Measurements from ENCODE around the gene SIK1.
"Not testable (repeated sequence)": the region's sequence is repeated elsewhere in the genome, so short reads cannot be mapped to it uniquely, and the experiment has no call there.

The SIK1 gene

DNA sequence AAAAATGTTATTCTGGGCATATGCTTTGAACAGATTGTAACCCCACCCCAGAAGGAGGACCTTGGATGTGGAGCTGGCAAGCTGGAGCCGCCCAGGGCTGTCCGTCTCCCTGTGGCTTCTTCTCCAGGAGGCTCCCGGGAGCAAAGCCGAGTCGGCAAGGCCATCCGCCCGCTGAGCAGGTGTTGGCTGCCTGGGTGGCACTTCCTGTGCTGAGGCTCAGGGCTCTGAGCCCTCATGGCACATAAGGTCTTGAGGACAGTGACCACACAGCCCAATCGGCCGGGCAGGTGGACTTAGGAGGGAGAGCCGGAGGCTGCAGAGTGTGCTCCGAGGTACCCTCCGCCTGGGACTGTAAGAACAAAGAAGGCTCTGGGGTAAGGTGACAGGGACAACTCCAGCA lies 28.8 kb upstream of the SIK1 start:
- H3K27me3 ChIP-seq (ENCODE audit: control insufficient read depth, insufficient read depth, low read length); H3K9ac ChIP-seq (ENCODE audit: low read length); H3K27ac ChIP-seq (ENCODE audit: low read depth, low read length); H3K36me3 ChIP-seq (ENCODE audit: control insufficient read depth, insufficient read depth, low read length); H3K9me3 ChIP-seq (ENCODE audit: control insufficient read depth, insufficient read depth, low read depth, low read length); H3K4me1 ChIP-seq (ENCODE audit: control insufficient read depth, insufficient read depth, low read length); H3K4me3 ChIP-seq (ENCODE audit: low read depth, low read length): not testable (repeated sequence)

DNA sequence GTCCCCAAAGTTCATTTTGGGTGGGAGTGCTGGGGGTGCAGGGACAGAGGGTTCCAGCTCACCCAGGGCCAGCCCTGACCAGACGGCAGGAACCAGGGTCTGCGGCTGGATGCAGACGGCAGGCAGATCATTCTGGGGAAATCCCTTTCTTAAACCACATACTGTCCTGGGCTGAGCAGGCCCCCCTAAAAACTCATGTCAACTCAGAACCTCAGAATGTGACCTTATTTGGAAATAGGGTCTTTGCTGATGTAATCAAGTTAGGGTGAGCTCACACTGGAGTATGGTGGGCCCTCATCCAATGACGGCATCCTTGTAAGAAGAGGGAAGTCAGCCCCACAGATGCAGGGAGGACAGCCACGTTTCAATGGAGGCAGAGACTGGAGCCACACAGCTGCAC lies 27.2 kb upstream of the SIK1 start:
- H3K36me3 ChIP-seq (ENCODE audit: control insufficient read depth, insufficient read depth, low read length); H3K4me1 ChIP-seq (ENCODE audit: control insufficient read depth, insufficient read depth, low read length); H3K27ac ChIP-seq (ENCODE audit: low read depth, low read length); H3K4me3 ChIP-seq (ENCODE audit: low read depth, low read length); H3K9ac ChIP-seq (ENCODE audit: low read length); H3K27me3 ChIP-seq (ENCODE audit: control insufficient read depth, insufficient read depth, low read length); H3K9me3 ChIP-seq (ENCODE audit: control insufficient read depth, insufficient read depth, low read depth, low read length): not testable (repeated sequence)

DNA sequence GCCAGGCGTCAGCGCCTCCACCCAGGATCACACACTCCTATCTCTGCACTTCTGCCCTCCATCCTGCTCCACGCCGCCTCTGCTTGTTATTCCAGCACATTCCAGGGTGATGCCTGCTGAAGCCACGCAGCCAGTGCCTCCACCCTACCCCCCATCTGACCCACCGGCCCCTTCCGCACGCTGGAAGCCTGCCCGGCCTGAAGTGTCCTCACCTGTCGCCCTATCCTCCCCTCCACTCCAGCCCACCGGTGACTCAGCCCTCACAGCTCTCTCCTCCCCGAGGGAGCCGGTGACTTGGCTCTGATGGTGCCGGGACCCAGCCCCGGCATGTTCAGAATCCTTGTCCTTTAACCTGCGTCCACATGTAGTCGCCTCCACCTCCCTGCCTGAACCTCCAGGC lies 24.9 kb upstream of the SIK1 start:
- not testable (repeated sequence) for H3K27ac ChIP-seq (ENCODE audit: low read depth, low read length); H3K9ac ChIP-seq (ENCODE audit: low read length); H3K4me3 ChIP-seq (ENCODE audit: low read depth, low read length); H3K27me3 ChIP-seq (ENCODE audit: control insufficient read depth, insufficient read depth, low read length); H3K9me3 ChIP-seq (ENCODE audit: control insufficient read depth, insufficient read depth, low read depth, low read length); H3K36me3 ChIP-seq (ENCODE audit: control insufficient read depth, insufficient read depth, low read length); H3K4me1 ChIP-seq (ENCODE audit: control insufficient read depth, insufficient read depth, low read length)

DNA sequence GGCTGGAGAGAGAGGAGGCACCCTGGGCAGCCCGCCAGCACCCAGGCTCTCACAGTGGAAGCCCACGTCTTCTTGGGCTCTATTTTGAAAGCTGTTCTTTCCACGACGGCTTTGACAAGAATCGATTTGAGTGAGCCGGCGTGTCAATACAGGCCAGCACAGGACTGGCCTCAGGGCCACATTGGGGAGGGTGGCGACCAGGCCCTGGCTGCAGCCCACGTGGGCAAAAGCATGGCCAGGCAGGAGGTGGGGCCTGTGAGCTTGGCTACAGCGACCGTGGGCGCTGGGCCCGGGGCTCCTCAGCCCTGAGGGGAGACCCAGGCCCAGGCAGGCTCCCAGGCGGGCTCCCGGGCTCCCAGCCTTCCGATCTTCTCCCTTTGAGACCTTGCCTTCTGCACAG lies 23.4 kb upstream of the SIK1 start:
- H3K4me1 ChIP-seq (ENCODE audit: control insufficient read depth, insufficient read depth, low read length); H3K27ac ChIP-seq (ENCODE audit: low read depth, low read length); H3K9ac ChIP-seq (ENCODE audit: low read length); H3K36me3 ChIP-seq (ENCODE audit: control insufficient read depth, insufficient read depth, low read length); H3K27me3 ChIP-seq (ENCODE audit: control insufficient read depth, insufficient read depth, low read length); H3K4me3 ChIP-seq (ENCODE audit: low read depth, low read length); H3K9me3 ChIP-seq (ENCODE audit: control insufficient read depth, insufficient read depth, low read depth, low read length): not testable (repeated sequence)

DNA sequence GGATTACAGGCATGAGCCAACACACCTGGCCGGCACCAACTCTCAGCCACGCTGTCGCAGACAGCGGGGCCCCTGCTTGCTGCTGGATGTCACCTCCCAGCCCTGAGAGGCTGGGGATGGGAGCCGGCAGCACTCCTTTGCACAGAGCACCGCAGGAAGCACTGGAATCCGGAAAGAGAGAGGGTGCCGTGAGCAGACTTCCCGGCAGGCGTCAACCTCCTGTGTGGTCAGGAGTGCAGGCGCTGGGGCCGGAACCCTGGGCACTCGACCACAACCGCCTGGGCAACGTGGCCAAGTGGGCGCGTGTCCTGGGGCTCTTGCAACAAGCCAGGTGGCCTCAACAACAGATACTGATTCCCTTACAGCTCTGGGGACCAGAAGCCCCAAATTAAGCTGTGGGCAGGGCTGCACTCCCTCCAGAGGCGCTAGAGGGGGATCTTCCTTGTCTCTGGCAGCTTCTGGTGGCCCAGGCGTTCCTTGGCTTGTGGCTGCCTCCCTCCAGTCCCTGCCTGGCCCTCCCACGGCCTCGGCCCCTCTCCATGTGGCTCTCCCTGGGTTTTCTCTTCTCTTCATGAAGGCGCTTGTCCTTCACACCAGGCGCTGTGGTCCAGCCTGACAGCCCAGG lies 20.5 kb upstream of the SIK1 start:
- not testable (repeated sequence) for H3K9me3 ChIP-seq (ENCODE audit: control insufficient read depth, insufficient read depth, low read depth, low read length); H3K4me1 ChIP-seq (ENCODE audit: control insufficient read depth, insufficient read depth, low read length); H3K36me3 ChIP-seq (ENCODE audit: control insufficient read depth, insufficient read depth, low read length); H3K27me3 ChIP-seq (ENCODE audit: control insufficient read depth, insufficient read depth, low read length); H3K27ac ChIP-seq (ENCODE audit: low read depth, low read length); H3K9ac ChIP-seq (ENCODE audit: low read length); H3K4me3 ChIP-seq (ENCODE audit: low read depth, low read length)

DNA sequence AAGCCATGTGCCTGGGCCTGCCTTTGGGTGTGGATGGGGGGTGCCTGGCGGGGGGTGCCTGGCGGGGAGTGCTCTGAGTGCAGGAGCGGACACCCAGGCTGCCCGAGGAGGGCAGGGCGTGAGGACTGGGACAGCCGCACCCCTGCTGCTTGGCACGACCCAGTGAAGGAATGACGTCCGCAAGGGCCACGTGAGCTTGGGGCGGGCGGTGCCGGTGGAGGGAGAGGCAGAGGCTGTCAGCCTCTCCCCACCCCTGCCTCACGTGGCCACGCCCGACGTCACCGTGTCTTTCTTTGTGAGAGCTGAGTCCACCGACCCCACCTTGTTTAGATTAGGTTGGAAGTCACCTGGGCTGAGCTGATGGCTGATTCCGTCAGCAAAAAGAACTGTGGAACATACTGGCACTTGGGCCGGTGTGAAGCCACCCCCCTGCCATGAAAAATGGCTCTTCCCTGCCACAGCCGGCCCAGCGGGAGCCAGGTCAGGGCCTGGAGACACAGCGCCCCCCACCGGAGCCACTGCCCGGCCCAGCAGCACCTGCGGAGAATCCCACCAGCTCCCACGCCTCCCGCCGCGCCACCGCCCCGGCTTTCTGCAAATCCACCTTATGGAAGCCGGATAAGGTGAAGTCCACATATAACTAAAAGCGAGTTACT lies 19.5 kb upstream of the SIK1 start:
- not testable (repeated sequence) for H3K27ac ChIP-seq (ENCODE audit: low read depth, low read length); H3K36me3 ChIP-seq (ENCODE audit: control insufficient read depth, insufficient read depth, low read length); H3K4me1 ChIP-seq (ENCODE audit: control insufficient read depth, insufficient read depth, low read length); H3K4me3 ChIP-seq (ENCODE audit: low read depth, low read length); H3K9me3 ChIP-seq (ENCODE audit: control insufficient read depth, insufficient read depth, low read depth, low read length); H3K27me3 ChIP-seq (ENCODE audit: control insufficient read depth, insufficient read depth, low read length); H3K9ac ChIP-seq (ENCODE audit: low read length)

DNA sequence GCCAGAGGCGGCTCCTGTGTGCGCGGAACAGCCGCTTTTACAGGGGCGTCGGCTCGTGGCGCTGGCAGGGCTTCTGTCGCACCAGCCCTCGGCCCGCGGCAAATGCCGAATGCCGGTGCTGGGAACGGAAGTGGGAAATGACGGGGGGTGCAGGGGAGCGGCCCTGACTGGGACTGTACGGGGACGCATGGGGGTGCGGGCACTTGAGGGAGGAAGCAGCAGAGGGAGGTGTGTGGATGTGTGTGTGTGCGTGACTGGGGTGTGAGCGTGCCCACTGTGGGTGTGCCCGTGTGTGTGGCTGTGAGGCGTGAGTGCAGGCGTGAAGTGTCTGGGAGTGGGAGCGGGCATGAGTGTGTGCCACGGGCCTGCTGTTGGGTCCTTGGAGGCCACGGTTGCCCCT lies 17.6 kb upstream of the SIK1 start:
- H3K4me3 ChIP-seq (ENCODE audit: low read depth, low read length); H3K9ac ChIP-seq (ENCODE audit: low read length); H3K9me3 ChIP-seq (ENCODE audit: control insufficient read depth, insufficient read depth, low read depth, low read length); H3K27ac ChIP-seq (ENCODE audit: low read depth, low read length); H3K4me1 ChIP-seq (ENCODE audit: control insufficient read depth, insufficient read depth, low read length); H3K27me3 ChIP-seq (ENCODE audit: control insufficient read depth, insufficient read depth, low read length); H3K36me3 ChIP-seq (ENCODE audit: control insufficient read depth, insufficient read depth, low read length): not testable (repeated sequence)

DNA sequence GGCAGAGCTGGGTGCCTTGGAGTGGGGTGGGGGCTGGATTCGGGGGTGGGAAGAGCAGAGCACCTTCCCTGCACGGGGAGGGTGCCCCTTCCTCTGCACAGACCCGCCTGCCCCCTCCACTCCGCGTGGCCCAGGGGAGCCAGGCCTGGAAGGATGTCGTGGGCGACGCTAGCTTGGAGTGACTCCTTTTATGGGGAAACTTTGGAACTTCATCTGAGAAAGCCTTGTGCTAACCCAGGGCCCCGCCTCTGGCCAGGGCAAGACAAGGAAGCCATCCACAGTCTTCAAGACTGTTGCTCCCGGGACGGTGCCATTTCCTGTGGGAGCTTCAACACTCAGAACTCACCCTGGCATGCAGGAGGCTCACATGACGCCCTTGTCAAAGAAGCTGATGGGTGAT lies 15.6 kb upstream of the SIK1 start:
- not testable (repeated sequence) for H3K9ac ChIP-seq (ENCODE audit: low read length)

DNA sequence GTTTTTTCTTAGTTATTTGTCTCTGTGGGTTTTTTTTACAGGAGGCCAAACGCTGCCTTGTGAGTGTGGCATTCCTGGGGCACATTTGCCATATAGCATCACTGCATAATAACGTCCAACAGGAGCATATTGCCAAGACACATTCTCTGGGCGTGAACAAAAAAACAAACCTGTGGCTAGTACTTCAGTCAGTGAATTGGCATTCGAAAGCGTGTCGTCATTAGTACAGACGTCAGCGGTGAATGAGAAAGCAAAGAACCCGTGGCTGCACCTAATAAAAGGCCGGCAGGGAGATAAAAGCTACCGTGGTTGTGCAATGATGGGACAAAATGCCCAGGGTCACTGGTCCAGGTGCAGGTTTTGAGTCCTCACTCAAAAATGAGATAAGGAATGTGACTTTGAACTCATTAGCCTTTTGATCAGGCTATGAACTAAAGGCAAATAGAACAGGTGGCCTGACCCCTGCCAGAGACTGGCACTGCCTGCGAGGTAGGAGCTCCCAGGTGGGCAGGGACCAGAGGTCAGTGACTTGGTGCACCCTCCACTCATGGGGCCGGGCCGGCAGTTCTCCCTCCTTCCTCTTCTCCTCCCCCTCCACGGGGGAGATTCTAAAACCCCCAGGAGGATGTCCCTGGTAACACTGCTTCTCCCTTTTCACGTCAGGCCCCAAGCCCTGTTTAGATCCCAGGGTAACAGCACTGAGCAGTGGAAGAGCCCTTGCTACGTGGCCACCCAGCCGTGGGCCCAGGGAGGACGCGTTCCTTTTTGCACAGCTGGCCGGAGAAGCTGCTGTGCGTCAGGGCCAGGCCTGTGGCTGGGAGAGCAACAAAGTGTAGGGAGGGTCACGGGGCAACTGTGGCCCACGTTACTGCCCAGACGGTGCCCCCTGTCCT lies 14.2 kb upstream of the SIK1 start:
- not testable (repeated sequence) for H3K4me3 ChIP-seq (ENCODE audit: low read depth, low read length); H3K9ac ChIP-seq (ENCODE audit: low read length); H3K27ac ChIP-seq (ENCODE audit: low read depth, low read length); H3K4me1 ChIP-seq (ENCODE audit: control insufficient read depth, insufficient read depth, low read length); H3K27me3 ChIP-seq (ENCODE audit: control insufficient read depth, insufficient read depth, low read length); H3K36me3 ChIP-seq (ENCODE audit: control insufficient read depth, insufficient read depth, low read length); H3K9me3 ChIP-seq (ENCODE audit: control insufficient read depth, insufficient read depth, low read depth, low read length)

More for the DNA sequence above, 15.6 kb upstream of the SIK1 start:
- not testable (repeated sequence) for H3K27ac ChIP-seq (ENCODE audit: low read depth, low read length); H3K4me1 ChIP-seq (ENCODE audit: control insufficient read depth, insufficient read depth, low read length); H3K9me3 ChIP-seq (ENCODE audit: control insufficient read depth, insufficient read depth, low read depth, low read length); H3K4me3 ChIP-seq (ENCODE audit: low read depth, low read length); H3K27me3 ChIP-seq (ENCODE audit: control insufficient read depth, insufficient read depth, low read length); H3K36me3 ChIP-seq (ENCODE audit: control insufficient read depth, insufficient read depth, low read length)

DNA sequence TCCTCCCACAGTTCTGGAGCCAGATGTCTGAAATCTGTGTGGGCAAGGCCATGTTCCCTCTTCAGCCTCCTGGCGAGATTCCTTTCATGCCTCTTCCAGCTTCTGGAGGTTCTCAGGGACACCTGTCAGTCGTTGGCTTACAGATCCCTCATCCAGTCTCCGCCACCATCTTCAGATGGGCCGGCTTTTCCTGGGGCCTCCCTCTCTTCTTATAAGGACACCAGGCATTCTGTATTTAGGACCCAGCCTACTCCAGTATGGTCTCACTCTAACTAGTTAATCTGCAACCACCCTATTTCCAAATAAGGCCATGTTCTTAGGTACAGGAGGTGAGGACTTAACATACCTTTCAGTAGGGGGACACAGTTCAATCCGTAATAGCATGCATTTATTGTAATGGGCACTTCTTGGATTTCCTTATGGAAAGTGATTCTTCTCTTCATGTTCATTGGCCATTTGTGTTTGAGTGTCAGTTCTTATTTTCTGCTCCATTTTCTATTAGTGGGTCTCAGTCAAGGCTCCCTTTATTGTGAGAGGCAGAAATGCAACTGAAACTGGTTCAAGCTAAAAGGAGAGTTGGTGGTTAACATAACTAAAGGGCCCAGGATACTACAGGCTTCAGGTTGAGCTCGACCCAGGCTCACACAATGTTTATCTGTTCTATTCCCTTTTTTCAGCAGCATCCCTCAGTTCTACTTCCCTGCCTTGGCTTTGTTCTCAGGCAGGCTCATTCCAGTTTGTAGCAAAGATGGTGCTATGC lies 12.6 kb upstream of the SIK1 start:
- not testable (repeated sequence) for H3K9me3 ChIP-seq (ENCODE audit: control insufficient read depth, insufficient read depth, low read depth, low read length); H3K4me3 ChIP-seq (ENCODE audit: low read depth, low read length); H3K9ac ChIP-seq (ENCODE audit: low read length); H3K27ac ChIP-seq (ENCODE audit: low read depth, low read length); H3K27me3 ChIP-seq (ENCODE audit: control insufficient read depth, insufficient read depth, low read length); H3K4me1 ChIP-seq (ENCODE audit: control insufficient read depth, insufficient read depth, low read length); H3K36me3 ChIP-seq (ENCODE audit: control insufficient read depth, insufficient read depth, low read length)

DNA sequence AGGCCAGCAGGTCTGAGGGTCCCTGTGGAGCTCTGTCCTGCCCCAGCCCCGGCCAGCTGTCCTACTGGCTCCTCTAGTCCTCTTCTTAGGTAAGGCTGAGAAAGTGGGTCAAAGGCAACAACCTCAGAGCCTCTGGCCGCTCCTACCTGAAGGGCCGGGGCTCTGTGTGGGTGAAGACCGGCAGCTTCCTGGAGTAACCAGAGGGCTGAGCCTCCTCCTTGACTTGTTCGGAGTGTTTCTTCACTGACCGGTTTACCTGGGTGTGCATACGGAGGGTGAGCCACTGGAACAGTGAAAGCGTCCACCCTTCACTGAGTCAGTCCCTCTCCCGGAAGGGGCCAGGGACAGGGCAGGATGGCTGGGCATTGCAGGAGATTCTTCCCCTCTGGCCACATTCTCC lies 9.3 kb upstream of the SIK1 start:
- H3K9me3 ChIP-seq (ENCODE audit: control insufficient read depth, insufficient read depth, low read depth, low read length); H3K36me3 ChIP-seq (ENCODE audit: control insufficient read depth, insufficient read depth, low read length); H3K27ac ChIP-seq (ENCODE audit: low read depth, low read length); H3K27me3 ChIP-seq (ENCODE audit: control insufficient read depth, insufficient read depth, low read length); H3K4me1 ChIP-seq (ENCODE audit: control insufficient read depth, insufficient read depth, low read length); H3K9ac ChIP-seq (ENCODE audit: low read length); H3K4me3 ChIP-seq (ENCODE audit: low read depth, low read length): not testable (repeated sequence)
